Frontal cortex (tissue), 4 donors: ENCODE data around the gene RDH12. TPM values are rescaled to one million over a fixed set of nuclear protein-coding genes. Genes with fewer than 3 reads are reported as not detected.
"Not testable (repeated sequence)": the region's sequence is repeated elsewhere in the genome, so short reads cannot be mapped to it uniquely, and the experiment has no call there.

Experiments
- DNase-seq, 2 donors: peaks; one replicate each; pipeline ENCODE4 v3.0.0; 2012; ENCODE audit warnings: low spot score in 2 of 2
- FAIRE-seq: peaks from 2 replicates; lab custom pipeline; 2012; peaks lifted over from hg19 to GRCh38; lab: Jason Lieb, UNC
- total RNA-seq: library from RNA; depleted of rRNA; stranded (reverse); fragments of >200 nt; gene quantifications from one replicate; pipeline ENCODE4 v1.2.3, GENCODE V29; 2014
- donor health status: control.
- donor health status: control.
- donor health status: control.

RDH12 gene
- total RNA-seq: 0.82 TPM

DNA sequence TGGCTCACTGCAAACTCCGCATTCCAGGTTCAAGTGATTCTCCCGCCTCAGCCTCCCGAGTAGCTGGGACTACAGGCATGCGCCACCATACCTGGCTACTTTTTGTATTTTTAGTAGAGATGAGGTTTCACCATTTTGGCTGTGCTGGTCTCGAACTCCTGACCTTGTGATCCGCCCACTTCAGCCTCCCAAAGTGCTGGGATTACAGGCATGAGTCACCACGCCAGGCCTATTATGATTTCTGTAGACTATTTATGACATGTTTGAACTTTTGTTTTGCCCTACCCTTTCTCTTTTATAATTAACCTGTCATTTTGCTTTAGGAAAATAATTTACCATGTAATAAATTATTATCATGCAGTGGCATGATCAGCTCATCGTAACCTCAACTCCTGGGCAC lies at the start of gene RDH12:
RDH12 (plus strand) TSS at position 395 of the 400 bp plus-strand sequence. CDS start 20,757 bp downstream, outside the sequence.
- DNase-seq, FAIRE-seq: not testable (repeated sequence)

DNA sequence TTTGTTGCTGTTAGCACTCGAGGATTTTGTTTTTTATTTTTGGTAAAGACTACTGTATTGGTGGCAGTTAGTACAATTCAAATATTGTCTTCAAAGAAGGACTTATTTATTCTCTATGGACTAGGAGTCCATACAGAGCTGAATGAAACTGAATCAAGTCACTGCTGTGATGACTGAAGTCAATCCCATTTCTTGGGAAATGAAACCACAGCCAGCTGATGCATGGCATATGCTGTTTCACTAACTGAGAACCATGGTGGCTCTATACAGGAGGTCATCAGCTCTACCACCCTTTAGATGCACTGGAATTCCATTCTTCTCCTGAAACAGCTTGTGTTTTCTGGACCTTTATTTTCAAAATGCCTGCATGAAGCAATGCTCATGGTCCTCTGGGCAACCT lies 49.5 kb upstream of the RDH12 start:
- FAIRE-seq (no peak), DNase-seq (no peak)

DNA sequence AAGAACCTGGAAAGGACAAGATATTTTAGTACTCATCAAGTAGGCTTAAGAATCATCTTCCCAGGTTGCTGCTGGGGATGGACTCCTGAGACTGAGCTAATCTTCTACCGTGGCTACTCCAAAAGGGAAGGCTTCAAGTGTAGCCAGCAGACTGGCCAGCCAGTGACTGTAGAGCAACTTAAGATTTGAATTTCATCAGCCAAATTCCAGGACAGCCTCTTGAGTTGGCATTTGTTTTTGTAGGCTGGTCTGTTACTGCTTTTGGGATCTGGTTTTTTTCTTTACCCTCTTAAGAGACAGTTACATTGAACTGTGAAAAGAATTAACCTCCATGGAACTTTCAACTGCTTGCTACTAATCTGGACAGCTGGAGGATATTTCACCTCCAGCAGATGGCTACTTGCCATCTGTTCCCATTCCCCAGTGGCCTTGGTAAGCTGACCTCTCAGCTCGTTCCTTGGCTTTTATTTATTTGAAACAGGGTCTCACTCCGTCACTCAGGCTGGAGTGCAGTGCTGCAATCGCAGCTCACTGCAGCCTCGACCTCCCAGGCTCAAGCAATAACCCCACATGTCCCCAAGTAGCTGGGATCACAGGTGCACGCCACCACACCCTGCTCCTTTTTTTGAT lies 47.9 kb upstream of the RDH12 start:
- DNase-seq (no peak), FAIRE-seq (no peak)

DNA sequence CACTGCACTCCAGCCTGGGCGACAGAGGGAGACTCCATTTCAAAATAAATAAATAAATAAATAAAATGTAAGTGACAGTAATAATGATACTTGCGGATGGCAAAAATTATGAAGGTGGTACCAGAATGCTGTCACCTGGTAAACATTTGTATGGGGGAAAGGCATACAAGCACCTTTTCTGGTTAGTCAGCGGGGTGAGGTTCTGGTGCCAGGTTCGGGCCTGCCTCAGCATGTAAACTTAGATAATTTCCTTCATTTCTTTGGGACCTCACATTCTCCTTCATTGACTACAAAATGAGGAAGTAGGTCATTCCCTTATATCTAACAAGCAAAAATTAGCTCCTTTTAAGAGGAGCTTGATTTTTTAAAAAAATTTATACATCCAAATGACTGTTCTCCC lies 38.1 kb upstream of the RDH12 start:
- DNase-seq: no peak
- no peak for FAIRE-seq

DNA sequence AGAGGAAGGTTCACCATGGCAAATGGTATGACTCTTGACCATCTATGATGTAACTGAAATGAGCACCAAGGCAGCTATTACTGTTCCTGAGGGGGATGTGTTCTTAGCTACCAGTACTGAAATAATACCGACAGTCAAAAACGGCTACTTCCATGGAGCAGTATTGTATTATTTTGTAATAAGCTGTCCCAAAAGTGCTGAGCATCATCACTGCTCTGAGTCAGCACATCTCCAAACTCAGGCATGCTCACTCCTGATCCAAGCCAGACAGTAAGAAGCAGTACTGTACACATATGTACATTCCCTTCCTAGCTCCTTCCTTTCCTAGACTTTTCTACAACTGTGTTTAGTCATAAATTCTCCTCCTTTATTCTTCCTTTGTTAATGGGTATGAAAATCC lies 35.8 kb upstream of the RDH12 start:
- no peak for DNase-seq
- FAIRE-seq: no peak

DNA sequence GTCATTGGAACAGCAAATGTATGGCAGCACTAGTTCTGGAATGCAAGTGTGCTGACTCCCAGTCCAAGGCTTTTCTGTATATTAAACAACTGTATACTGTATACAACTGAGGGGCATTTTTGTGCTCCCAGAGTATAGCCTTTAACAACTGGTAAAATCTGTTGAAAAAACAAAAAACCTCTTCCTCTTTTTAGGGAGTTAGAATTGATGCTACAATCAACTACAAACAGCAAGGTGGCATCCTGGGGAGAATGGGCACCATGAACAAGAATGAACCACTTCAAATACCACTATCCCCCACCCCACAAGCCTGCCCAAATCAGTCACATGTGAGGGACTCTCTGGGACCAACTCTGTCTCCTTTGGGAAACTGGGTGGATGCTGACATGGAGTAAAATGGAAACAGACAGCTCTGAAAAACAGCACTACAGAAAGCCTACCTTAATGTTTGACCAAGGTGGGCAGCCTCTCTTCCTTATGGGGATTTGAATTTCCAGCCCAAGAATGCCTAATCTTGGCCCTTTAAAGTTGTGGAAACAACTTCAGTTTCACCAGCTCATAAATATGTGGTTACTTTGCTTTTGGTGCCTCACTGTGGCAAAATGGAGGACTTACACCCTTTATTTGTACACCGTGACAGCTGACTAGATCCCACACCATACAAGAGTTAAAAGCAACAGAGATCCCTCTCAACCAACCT lies 34.8 kb upstream of the RDH12 start:
- DNase-seq: peak; percentile 17 to 48
- FAIRE-seq: no peak

DNA sequence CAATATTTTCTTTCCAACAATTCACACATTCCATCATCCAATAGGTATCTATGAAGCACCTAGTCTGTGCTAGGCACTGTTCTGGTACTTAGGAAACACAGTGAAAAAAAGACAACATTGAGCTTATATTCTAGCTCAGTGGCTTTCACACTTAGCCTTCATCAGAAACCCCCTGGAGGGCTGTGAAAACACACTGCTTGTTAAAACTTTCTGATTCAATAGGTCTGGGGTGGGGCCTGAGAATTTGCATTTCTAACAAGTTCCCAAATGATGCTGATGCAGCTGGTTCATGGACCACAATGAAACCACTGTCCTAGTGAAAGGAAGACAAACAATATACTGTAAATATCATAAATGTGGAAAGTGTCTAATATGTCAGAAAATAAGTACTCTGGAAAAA lies 33.1 kb upstream of the RDH12 start:
- DNase-seq (no peak), FAIRE-seq (no peak)

DNA sequence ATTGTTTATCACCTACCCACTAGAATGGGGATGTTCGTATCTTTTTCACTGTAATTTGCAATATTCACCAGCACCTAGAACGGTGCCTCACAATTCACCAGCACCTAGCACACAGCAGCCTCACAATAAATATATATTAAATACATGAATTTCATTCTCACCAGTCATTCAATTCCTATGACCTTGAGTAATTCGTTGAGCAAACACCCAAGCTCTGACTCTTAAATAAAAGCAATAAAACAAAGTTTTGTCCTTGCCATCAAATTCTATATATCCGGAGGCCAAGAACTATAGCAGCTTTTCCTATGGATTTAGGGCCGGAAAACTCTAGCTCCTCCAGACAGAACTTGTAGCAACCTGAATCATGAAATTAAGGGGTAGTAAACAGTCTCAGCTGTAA lies 28.2 kb upstream of the RDH12 start:
- DNase-seq: no peak
- no peak for FAIRE-seq

DNA sequence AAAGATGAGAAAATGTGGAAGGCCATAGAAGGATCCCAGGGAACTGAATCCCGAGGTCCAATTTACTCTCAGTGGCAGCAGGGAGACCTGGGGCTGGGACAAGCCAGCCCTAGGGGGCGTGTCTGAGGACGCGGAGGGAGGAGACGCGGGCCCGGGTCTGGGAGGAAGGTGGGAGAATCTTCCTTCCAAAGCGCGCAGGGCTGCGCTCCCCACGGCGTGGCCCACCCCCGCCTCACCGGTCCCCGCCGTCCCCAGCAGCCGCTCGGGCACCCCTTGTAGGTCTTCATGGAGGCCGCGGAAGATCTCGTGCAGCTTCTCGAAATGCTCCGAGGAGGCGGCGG lies 27.6 kb upstream of the RDH12 start:
- FAIRE-seq: no peak
- DNase-seq: peak; percentile 59 to 66

DNA sequence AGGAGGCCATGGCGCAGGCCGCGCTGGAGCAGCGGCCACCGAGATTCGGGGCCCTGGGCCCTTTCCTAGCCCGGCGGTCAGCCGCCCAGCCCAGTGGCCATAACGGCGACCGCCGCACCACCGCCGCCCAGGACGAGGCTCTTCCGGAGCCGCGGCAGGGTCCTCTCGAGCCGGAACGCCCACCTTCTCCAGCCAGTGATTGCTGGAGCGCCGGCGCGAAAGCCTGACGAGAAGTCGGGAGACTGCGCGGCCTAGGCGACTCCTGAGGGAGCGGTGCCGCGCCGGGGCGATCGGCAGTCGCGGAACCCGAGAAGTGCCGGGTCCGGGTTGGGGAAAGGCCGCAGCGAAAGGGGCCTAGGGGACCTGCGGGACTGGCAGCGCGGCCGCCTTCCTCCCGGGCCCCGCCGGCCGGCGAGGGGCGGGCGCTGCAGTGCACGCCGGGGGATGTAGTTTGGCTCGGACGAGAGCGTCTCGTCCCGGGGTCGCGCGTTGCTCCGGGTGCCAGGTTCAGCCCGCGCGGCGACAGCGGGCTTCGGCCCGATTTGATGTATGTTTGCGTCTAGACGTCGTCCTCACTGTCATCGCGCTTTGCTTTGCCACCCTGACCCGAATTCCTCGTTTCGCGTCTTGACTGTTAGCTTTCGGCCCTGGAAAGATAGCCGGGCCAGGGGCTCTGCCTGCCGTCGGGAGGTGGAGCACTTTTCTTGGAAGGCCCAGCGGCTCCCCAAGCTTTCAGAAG lies 27.0 kb upstream of the RDH12 start, which contains the start of gene VTI1B:
VTI1B (minus strand) TSS at position 153 of the 739 bp plus-strand sequence; CDS start at position 10, 143 bp downstream.
- FAIRE-seq (no peak), DNase-seq (peak; percentile 80 to 85)

DNA sequence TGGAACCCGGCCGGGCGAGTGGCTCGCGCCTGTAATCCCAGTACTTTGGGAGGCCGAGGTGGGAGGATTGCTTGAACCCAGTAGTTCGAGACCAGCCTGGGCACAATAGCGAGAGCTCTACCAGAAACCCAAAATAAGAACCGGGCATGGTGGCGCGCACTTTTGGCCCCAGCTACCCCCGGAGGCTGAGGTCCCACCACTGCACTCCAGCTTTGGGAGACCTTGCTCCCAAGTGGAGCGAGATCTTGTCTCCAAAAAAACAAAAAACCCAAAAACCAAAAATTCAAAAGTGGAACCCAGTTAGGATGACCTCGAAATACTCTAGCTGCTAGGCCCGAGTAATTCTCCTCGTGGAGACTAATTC lies 26.5 kb upstream of the RDH12 start:
- FAIRE-seq (no peak), DNase-seq (no peak)

DNA sequence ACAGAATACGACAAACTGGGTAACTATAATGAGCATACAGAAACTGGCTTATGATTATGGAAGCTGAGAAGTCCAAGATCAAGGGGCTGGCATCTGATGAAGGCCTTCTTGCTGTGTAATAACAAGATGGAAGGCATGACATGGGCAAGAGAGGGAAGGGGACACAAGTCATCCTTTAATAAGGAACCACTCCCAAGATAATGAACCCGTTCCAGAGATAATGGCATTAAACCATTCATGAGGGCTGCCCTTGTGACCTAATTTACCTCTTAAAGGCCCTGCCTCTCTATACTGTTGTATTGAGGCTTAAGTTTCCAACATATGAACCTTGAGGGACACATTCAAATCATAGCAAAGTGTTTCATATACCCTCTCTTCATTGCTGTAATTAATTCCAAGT lies 22.7 kb upstream of the RDH12 start:
- no peak for DNase-seq
- FAIRE-seq: no peak

DNA sequence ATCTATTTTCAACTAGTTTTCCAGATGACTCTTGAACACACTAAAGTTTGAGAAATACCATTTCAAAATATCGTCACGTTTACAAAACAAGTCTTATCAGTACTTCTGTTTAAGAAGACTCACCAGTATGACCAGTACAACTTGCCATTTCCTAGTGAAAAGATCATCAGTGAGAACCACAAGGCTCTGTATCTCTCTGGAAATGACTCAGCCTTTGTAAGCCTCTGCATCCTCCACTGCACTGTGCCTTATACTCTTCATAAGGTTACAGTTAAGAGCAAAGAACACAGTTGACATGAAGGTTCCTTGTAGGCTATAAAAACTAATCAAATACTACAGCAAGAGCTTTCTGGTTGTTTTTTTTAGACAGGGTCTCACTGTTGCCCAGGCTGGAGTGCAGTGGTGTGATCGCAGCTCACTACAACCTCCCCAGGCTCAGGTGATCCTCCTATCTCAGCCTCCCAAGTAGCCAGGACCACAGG lies 21.5 kb upstream of the RDH12 start:
- no peak for FAIRE-seq
- no peak for DNase-seq

DNA sequence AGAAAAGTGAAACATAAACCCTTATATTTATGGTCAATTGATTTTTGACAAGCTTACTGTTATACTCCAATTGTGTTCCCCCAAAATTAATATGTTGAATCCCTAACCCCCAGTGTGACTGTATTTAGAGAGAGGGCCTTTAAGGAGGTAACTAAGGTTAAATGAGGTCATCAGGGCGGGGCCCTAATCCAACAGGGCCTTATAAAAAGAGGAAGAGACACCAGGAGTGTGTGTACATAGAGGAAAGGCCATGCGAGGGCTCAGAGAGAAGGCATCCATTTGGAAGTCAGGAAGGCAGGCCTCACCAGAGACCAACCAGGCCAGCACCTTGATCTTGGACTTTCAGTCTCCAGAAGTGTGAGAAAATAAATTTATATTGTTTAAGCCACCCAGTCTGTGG lies 20.7 kb upstream of the RDH12 start:
- no peak for DNase-seq
- no peak for FAIRE-seq

DNA sequence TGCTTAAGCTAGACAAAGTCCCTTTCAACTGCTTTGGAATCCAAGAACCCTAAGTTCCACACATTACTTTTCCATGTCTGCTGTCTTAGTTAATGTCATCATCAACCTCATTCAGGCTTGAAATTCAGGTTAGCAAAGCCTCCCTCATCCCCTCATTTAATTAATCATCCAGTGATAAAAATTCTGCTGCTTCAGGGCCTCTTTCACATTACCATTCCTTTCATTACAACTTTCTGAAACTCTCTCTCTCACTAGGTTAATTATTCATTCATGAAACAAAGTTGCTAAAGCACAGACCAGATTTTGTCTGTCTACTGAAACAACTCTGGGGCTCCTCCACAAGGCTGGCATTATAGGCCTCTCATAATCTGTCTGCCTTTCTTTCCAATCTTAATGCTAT lies 17.8 kb upstream of the RDH12 start:
- no peak for DNase-seq

DNA sequence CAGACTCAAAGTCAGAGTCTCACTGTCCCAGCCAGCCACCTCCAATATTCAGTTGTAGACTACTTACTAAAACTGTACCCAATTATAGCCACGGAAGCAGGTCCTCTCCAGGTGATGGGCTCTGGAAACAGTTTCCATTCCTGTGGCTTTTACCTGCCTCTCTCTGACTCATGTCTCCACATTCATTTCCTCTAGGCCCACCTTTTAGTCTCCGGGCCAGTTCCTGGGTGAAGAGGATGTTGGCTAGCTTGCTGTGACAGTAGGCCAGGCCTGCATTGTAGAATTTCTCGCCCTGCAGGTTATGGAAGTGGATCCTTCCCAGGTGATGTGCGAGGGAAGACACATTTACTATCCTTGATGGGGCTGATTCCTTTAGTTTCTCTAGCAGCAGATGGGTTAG lies 11.7 kb upstream of the RDH12 start:
- FAIRE-seq: no peak

More for the DNA sequence above, 17.8 kb upstream of the RDH12 start:
- no peak for FAIRE-seq

DNA sequence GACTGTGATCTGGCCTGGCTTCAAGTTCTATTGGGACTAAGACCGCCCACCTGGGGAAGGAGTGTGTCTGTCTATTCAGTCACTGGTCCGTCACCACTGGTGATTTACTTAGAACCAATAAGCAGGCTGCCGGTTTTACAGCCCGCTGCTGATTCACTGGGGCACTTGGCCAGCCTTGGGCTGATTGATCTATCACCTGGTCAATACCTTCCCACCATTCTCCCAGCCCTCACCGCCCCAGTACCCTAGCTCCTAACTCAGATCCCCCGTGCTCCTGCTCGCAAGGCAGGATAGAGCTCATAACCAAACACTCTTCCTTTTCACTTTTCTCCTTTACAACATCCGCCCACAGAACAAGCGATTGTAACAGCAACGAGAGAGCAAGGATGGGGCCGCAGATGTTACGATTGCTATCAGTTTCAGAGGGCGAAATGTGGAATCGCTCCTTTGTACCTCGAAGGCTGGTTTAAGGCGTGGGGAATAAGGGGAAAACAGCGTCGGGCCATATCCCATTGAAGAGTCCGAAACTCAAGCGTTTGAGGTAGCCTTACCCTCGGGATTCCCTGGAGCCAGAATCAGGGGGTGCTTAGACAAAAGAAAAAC lies 6.8 kb upstream of the RDH12 start:
- DNase-seq (peak in 1 of 2 donors; percentile 70), FAIRE-seq (no peak)

More for the DNA sequence above, 11.7 kb upstream of the RDH12 start:
- no peak for DNase-seq

DNA sequence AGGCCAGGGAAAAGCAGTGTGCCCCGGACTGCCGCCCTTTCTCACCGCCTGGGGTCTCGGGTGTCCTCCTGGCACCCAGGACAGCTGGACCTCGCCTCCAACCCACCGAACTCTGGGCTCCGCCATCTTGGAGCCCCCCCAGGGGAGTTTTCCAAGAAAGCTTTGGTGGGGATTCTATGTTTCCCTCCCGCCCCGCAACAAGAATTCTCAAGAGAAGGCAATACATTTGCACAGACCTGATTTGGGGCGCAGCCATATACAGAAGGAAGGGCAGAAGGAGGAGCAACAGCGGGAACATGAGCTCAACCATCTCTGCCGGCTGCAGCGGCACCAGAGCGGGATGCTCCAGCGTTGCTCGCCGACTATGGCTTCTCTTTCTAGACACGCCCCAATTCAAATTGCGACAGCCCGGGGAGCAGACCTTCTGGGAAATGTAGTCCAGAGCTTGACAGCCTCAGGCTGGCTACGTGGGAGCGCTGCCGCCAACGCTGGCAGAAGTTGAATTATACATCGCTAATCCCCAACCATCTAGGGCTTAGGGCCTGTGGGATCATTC lies 6.2 kb upstream of the RDH12 start, which contains the start of gene RDH11:
RDH11 (minus strand) TSS at position 371 of the 556 bp plus-strand sequence; CDS start at position 310, 61 bp downstream.
- no peak for FAIRE-seq
- DNase-seq: peak; percentile 45 to 79

DNA sequence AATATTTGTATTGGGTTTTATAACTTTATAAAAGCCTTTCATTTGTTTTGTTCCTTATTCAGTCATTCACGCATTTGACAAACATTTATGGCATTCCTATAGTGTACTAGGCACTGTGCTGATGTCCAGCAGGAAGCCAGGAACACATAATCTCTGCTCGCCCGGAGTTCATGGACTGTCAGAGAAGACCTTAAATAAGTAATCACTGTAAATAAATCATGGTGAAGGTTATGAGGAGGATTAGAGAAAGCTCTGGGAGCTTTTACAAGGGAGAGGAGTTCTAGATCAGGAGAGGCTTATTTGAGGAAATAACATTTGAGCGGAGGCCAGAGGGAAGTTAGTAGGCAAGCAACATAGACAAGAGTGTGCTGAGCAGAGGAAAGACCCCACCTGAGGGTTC lies 4.7 kb upstream of the RDH12 start:
- DNase-seq (no peak), FAIRE-seq (no peak)

DNA sequence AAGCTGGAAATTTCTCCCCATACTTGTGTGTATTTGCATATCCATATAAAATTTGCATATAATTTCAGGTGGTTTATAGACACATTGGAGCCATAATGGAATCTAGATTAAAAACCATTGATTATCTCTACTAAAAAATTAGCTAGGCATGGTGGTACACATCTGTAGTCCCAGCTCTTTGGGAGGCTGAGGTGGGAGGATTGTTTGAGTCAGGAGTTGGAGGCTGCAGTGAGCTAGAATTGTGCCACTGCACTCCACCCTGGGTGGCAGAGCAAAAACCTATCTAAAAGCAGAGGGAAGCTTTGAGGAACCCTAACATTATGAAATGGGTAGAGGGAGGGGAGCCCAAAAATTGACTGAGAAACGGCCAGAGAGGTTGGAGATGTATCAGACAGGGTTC lies 3.5 kb upstream of the RDH12 start:
- FAIRE-seq: no peak
- DNase-seq: no peak
